ENCODE measurements around the gene CTLA4. TPM values are rescaled to one million over a fixed set of nuclear protein-coding genes. Genes with fewer than 3 reads are reported as not detected.

The CTLA4 gene
- total and polyA plus RNA-seq, 10 of the 15 experiments (the other 5 are each of a cell fraction or from before 2014, with no cell fraction given), result not detected

DNA sequence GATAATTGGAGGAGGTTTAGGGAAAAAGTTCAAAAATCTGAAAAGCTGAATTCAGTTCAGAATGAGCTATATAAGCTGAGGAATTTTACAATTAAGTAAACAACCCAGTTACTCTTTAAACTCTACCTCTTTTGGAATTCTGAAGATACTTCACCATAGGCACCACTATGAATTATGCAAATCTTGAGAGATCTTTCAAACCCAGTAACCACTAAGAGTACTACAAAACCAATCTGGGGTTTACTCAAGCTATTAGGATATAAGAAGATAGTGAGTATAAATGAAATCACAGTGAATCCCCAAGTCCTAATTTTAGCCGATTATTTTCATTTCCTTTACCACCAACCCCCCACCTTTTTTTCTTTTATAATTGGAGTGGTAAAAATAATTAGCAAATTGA lies 6.0 kb upstream of the CTLA4 start:
- Histone ChIP-seq H2AFZ (ENCODE audit: control insufficient read depth, low read depth, low read length) (no peak overlapping the region), H3K4me3 (no peak overlapping the region), H3K36me3 (ENCODE audit: control insufficient read depth in 2 of 2, insufficient read depth in 2 of 2, low read length in 1 of 2) (no peaks in the 10 kb centered on the region), H3K4me2 (ENCODE audit: control insufficient read depth, insufficient read depth) (no peak overlapping the region), H3K27ac (ENCODE audit: control insufficient read depth, insufficient read depth) (no peak overlapping the region), H3K9ac (ENCODE audit: control insufficient read depth, insufficient read depth, low read length) (no peak overlapping the region), H4K20me1 (ENCODE audit: control insufficient read depth, insufficient read depth) (no peaks in the 10 kb centered on the region), H3K9me3 (replicated peaks; ENCODE audit: control insufficient read depth, insufficient read depth, low read length) (no peaks in the 10 kb centered on the region), H3K4me1 (ENCODE audit: control insufficient read depth, insufficient read depth, low read length) (no peaks in the 10 kb centered on the region), H3K79me2 (ENCODE audit: control insufficient read depth, insufficient read depth, low read length) (no peaks in the 10 kb centered on the region), H3K27me3 (replicated peaks in 1 of 2; ENCODE audit: control insufficient read depth in 2 of 2, insufficient read depth in 2 of 2, low read length in 1 of 2) (peaks cover 0 to 4% of the 10 kb centered on the region in 2 experiments; a peak in 2 of 4 replicates)
- in situ Hi-C loops (cut with MboI) (no loop called here), intact Hi-C loops (cut with micrococcal nuclease; ENCODE audit: unreplicated experiment) (no loop called here)
- 5% methylated on average over 1 of the region's 1 CpG for WGBS (ENCODE audit: insufficient coverage, insufficient replicate concordance, low lambda C conversion rate, missing lambda C conversion rate)
- SMC1A ChIA-PET (ENCODE audit: uncharacterized antibody, unreplicated experiment), result interaction anchor here (0.9 to 1.9 kb wide), 3 partner anchors 11 to 428 kb away, joined by 3 to 5 read pairs (median 3); no protein-coding TSS in a partner anchor
- FAIRE-seq (no peak), ATAC-seq (no peak), DNase-seq (ENCODE audit: low read depth, low spot score) (no peak)
- POLR2A ChIA-PET, result no interaction called here
- RAD21 ChIA-PET (ENCODE audit: unreplicated experiment), result no interaction called here
- BruUV-seq (replicated peaks), result no TSS peak
- no peak for TF ChIP-seq SIX5 (IDR thresholded peaks at IDR 0.05; ENCODE audit: low read depth, low read length, severe bottlenecking)
- TF ChIP-seq, protein P1, sequence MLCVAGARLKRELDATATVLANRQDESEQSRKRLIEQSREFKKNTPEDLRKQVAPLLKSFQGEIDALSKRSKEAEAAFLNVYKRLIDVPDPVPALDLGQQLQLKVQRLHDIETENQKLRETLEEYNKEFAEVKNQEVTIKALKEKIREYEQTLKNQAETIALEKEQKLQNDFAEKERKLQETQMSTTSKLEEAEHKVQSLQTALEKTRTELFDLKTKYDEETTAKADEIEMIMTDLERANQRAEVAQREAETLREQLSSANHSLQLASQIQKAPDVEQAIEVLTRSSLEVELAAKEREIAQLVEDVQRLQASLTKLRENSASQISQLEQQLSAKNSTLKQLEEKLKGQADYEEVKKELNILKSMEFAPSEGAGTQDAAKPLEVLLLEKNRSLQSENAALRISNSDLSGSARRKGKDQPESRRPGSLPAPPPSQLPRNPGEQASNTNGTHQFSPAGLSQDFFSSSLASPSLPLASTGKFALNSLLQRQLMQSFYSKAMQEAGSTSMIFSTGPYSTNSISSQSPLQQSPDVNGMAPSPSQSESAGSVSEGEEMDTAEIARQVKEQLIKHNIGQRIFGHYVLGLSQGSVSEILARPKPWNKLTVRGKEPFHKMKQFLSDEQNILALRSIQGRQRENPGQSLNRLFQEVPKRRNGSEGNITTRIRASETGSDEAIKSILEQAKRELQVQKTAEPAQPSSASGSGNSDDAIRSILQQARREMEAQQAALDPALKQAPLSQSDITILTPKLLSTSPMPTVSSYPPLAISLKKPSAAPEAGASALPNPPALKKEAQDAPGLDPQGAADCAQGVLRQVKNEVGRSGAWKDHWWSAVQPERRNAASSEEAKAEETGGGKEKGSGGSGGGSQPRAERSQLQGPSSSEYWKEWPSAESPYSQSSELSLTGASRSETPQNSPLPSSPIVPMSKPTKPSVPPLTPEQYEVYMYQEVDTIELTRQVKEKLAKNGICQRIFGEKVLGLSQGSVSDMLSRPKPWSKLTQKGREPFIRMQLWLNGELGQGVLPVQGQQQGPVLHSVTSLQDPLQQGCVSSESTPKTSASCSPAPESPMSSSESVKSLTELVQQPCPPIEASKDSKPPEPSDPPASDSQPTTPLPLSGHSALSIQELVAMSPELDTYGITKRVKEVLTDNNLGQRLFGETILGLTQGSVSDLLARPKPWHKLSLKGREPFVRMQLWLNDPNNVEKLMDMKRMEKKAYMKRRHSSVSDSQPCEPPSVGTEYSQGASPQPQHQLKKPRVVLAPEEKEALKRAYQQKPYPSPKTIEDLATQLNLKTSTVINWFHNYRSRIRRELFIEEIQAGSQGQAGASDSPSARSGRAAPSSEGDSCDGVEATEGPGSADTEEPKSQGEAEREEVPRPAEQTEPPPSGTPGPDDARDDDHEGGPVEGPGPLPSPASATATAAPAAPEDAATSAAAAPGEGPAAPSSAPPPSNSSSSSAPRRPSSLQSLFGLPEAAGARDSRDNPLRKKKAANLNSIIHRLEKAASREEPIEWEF (IDR thresholded peaks at IDR 0.05; ENCODE audit: insufficient replicate concordance, low read depth, low read length), result no peak
- no peak for TF ChIP-seq KAT2A (conservative IDR thresholded peaks at IDR 0.05; ENCODE audit: control insufficient read depth, low read depth, low read length)
- no peak for TF ChIP-seq PAX5 (IDR thresholded peaks at IDR 0.05; ENCODE audit: borderline replicate concordance, low read depth, low read length)
- no peak for TF ChIP-seq NFXL1 (IDR thresholded peaks at IDR 0.05; ENCODE audit: borderline replicate concordance)
- no peak for TF ChIP-seq CHD4 (IDR thresholded peaks at IDR 0.05)
- TF ChIP-seq, protein P2, sequence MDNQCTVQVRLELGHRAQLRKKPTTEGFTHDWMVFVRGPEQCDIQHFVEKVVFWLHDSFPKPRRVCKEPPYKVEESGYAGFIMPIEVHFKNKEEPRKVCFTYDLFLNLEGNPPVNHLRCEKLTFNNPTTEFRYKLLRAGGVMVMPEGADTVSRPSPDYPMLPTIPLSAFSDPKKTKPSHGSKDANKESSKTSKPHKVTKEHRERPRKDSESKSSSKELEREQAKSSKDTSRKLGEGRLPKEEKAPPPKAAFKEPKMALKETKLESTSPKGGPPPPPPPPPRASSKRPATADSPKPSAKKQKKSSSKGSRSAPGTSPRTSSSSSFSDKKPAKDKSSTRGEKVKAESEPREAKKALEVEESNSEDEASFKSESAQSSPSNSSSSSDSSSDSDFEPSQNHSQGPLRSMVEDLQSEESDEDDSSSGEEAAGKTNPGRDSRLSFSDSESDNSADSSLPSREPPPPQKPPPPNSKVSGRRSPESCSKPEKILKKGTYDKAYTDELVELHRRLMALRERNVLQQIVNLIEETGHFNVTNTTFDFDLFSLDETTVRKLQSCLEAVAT (IDR thresholded peaks at IDR 0.05), result no peak
- no peak for TF ChIP-seq BCL11A (IDR thresholded peaks at IDR 0.05; ENCODE audit: low read depth, low read length)
- TF ChIP-seq NR2C2 (IDR thresholded peaks at IDR 0.05; ENCODE audit: borderline replicate concordance, control insufficient read depth, insufficient read length, low read depth), result no peak
- TF ChIP-seq BCLAF1 (IDR thresholded peaks at IDR 0.05), result no peak
- no peak for TF ChIP-seq CEBPB (IDR thresholded peaks at IDR 0.05; ENCODE audit: borderline replicate concordance in 1 of 2, low read depth in 2 of 2, low read length in 2 of 2)
- TF ChIP-seq NBN (IDR thresholded peaks at IDR 0.05), result no peak
- CTCF ChIA-PET, result no interaction called here
